HUES6 (cell line): ENCODE results near the gene CAPN15.
A peak's percentile ranks its signal among the peaks of the same experiment; 100 is the strongest.

ENCODE experiments used
- H3K27ac ChIP-seq: 2 replicates; pipeline ENCODE4 v1.7.0; 2013; ENCODE audit warnings: low read depth, mild to moderate bottlenecking, low read length, inconsistent platforms
- H3K27me3 ChIP-seq: 2 replicates; pipeline ENCODE4 v1.6.1; 2013; ENCODE audit warnings: low read length; ENCODE audit not compliant: control insufficient read depth, insufficient read depth
- H3K36me3 ChIP-seq: 2 replicates; pipeline ENCODE4 v1.6.1; 2013; ENCODE audit warnings: low read length; ENCODE audit not compliant: control insufficient read depth, insufficient read depth
- H3K4me1 ChIP-seq: 2 replicates; pipeline ENCODE4 v1.6.1; 2013; ENCODE audit warnings: low read length; ENCODE audit not compliant: control insufficient read depth, insufficient read depth
- H3K4me3 ChIP-seq: 2 replicates; pipeline ENCODE4 v1.5.1; 2013; ENCODE audit warnings: low read depth, low read length
- H3K9ac ChIP-seq: one replicate; pipeline ENCODE4 v1.6.1; 2013; ENCODE audit warnings: mild to moderate bottlenecking, low read length
- H3K9me3 ChIP-seq: 2 replicates; pipeline ENCODE4 v1.6.1; 2013; ENCODE audit warnings: low read depth, low read length; ENCODE audit not compliant: control insufficient read depth, insufficient read depth

CAPN15 gene

DNA sequence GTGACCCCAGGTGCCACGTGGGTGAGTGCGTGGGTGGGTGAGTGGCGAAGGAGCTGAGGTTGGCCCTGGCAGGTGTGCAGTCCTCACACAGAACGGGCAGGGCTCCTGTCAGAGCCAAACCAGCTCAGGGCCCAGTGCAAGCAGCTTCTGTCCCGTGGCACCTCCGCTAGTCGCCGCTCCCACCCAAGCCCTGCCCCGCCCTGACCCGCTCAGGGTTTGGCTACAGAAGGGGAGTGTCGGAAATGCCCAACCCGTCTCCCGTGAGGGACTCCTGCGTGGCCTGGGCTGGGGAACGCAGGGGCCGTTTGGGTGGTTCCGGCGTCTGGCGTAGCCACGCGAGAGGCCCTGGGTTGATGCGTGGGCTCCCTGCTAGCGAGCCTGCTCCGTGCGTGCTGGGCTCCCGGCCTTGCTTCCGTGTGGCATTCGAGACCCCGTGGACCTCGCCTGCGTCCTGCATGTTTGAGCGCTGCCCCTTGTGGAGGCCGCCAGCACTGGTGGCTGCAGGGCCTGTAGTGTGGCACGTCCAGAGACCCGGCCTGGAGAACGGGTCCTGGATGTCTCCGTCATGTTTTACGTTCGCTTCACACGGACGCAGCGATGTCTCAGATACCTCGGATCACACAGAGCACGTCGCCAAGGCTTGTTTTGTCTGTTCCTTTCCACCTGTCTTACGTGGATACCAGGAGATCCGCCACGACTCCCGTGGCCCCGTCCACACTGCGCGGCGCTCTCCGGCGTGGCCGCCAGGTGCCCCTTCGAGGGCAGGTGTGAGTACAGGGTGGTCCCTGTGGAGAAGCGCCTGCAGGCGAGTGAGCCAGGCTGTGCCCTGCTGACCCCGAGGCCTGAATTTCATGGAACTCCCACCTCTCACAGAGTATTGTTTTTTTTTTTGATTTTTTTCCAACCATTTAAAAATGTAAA, 10.2 kb downstream of the CAPN15 start:
- Histone ChIP-seq H3K9me3 (no peaks in the 10 kb centered on the region), H3K36me3 (peaks cover 17% of the 10 kb centered on the region), H3K9ac (no peak overlapping the region), H3K27ac (no peak overlapping the region), H3K27me3 (no peaks in the 10 kb centered on the region), H3K4me1 (peaks cover 5% of the 10 kb centered on the region; the same call in 1 of the 2 replicates), H3K4me3 (no peak overlapping the region)

DNA sequence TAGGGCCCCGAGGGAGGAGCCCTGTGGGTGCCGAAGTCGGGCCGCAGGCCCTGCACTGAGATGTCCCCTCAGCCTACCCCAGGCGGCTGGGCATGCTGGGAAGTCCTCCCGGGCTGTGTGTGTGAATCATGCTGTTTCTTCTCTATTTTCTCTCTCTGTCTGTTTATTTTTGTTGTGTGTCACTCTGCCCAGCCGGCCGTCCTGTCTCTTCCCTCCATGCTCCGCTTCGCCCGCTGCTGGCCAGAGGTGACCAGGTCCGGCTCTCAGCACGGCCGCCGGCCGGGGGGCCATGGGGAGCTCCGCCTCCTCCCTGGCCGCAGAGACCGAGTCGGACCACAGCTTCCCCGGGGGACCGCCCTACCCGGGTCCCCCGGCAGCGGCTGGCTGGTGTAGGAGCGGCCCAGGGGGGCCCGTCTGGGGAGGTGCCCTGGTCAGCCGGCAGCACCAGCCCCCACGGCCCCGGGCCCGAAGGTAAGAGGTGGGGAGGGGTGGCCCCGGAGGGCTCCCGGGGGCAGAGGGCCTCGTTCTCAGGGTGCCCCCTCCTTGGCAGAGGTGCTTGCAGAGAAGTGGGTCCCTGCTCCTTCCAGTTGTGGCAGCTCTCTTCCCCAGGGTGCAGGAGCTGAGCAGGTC, 12.5 kb downstream of the CAPN15 start:
- Histone ChIP-seq H3K27ac (peak overlapping the region; percentile 11; the same call in 1 of the 2 replicates), H3K4me1 (no peaks in the 10 kb centered on the region), H3K36me3 (peaks cover 17% of the 10 kb centered on the region), H3K27me3 (no peaks in the 10 kb centered on the region), H3K9me3 (no peaks in the 10 kb centered on the region), H3K9ac (no peak overlapping the region), H3K4me3 (no peak overlapping the region)

DNA sequence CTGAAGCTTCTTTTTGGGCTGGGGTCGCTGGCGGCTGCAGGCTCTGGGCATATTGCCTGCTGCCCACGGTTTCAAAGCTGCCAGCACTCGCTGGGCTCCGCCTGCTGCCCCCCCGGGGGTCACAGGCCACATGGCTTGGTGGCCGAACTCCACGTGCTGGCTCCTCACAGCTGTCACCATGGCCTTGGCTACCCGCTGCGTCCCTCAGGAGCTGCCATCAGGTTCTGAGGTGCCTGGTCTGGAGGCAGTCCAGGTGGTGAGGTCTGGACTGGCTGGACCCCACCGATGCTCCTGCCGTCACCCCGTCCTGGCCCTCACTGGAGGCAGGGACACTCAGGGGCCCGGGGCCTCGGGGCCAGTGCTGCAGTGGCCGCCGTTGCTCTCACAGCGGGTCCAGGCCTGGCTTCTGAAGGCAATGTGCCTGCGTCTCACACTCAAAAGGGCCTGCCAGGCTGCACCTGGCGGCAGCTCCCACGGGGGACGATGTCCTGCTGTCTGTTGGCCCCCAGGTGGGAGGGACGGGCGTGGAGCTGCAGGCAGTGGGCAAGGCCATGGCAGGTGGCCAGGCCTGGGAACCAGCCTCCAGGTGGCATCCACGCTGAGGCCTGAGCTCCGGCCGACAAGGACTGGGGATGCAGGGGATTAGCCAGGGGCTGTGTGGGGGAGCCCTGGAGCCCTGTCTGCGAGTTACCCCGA, 13.3 kb downstream of the CAPN15 start:
- Histone ChIP-seq H3K36me3 (peaks cover 17% of the 10 kb centered on the region), H3K9ac (no peak overlapping the region), H3K27me3 (no peaks in the 10 kb centered on the region), H3K27ac (no peak overlapping the region), H3K4me3 (no peak overlapping the region), H3K4me1 (no peaks in the 10 kb centered on the region), H3K9me3 (no peaks in the 10 kb centered on the region)

DNA sequence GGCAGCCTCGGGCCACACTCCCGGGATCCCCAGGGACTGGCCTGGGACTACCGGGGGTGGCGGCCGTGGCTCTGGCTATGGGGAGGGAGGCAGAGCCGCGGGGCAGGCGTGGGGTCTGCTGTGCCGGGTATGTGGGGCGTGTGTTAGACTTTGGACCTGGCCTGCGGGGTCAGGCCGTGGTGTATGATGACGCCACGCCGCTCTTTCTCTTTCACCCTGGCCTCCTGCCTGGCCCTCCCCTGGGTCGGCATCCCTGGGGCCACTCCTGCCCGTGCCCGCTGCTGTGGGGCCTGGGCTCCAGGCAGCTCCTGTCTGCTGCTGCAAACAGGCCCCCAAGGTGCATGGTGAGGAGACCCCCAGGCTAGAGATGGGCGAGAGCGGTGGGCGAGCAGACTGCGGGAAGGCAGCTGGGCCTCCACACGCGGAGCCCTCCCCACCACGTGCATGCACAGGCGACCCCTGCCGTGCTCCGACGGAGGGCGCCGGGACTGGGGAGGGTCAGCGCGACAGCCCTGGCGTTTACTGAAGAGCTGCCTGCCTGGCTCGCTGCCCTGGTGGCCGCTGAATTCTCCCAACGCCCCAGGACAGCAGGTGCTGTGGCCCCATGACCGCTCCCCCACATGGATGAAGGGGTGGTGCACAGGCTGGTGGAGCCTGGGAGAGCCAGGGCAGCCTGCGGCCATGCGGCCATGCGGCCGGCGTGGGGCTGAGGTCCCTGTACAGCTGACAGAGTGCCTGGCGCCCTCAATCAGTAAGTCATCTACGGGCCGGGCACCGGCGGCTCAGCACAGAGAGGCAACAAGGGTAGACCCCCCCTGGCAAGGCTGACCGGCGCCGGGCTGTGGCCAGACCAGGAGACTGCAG, 16.0 kb downstream of the CAPN15 start:
- H3K9me3 ChIP-seq, result no peaks in the 10 kb centered on the region
- no peak overlapping the region for H3K4me3 ChIP-seq
- H3K9ac ChIP-seq, result peak overlapping the region; percentile 4
- H3K36me3 ChIP-seq, result peaks cover 15% of the 10 kb centered on the region
- peak overlapping the region; percentile 14; the same call in 1 of the 2 replicates for H3K27ac ChIP-seq
- H3K27me3 ChIP-seq, result no peaks in the 10 kb centered on the region
- no peaks in the 10 kb centered on the region for H3K4me1 ChIP-seq

DNA sequence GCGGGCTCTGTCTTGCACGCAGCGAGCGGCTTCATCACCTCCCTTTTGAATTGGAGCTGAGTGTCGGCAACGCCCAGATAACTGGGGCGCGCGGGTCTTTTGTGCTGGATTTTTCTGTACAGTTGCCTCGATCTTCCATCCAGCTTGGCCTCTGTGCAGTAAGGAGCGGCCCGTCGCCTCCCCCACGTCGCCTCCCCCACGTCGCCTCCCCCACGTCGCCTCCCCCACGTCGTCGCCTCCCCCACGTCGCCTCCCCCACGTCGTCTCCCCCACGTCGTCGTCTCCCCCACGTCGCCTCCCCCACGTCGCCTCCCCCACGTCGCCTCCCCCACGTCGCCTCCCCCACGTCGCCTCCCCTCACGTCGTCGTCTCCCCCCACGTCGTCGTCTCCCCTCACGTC, 17.0 kb downstream of the CAPN15 start:
- no peak overlapping the region for H3K27ac ChIP-seq
- no peaks in the 10 kb centered on the region for H3K4me1 ChIP-seq
- peaks cover 19% of the 10 kb centered on the region for H3K36me3 ChIP-seq
- no peak overlapping the region for H3K9ac ChIP-seq
- H3K27me3 ChIP-seq, result no peaks in the 10 kb centered on the region
- H3K4me3 ChIP-seq, result no peak overlapping the region
- no peaks in the 10 kb centered on the region for H3K9me3 ChIP-seq

DNA sequence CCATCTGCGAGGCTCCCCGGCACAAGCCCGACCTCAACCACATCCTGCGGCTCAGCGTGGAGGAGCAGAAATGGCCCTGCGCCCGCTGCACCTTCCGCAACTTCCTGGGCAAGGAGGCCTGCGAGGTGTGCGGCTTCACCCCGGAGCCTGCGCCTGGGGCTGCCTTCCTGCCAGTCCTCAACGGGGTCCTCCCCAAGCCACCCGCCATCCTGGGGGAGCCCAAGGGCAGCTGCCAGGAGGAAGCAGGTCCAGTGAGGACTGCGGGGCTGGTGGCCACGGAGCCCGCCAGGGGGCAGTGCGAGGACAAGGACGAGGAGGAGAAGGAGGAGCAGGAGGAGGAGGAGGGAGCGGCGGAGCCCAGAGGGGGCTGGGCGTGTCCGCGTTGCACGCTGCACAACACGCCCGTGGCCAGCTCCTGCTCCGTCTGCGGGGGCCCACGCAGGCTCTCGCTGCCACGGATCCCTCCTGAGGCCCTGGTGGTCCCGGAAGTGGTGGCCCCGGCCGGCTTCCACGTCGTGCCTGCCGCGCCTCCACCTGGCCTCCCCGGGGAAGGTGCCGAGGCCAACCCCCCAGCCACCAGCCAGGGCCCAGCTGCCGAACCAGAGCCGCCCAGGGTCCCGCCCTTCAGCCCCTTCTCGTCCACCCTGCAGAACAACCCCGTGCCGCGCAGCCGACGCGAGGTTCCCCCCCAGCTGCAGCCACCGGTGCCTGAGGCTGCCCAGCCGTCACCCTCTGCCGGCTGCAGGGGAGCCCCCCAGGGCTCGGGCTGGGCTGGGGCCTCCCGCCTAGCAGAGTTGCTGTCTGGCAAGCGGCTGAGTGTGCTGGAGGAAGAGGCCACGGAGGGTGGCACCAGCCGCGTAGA, 19.6 kb downstream of the CAPN15 start:
- peaks cover 27% of the 10 kb centered on the region for H3K36me3 ChIP-seq
- H3K4me3 ChIP-seq, result no peak overlapping the region
- H3K9me3 ChIP-seq, result no peaks in the 10 kb centered on the region
- H3K27me3 ChIP-seq, result no peaks in the 10 kb centered on the region
- H3K27ac ChIP-seq, result no peak overlapping the region
- no peak overlapping the region for H3K9ac ChIP-seq
- H3K4me1 ChIP-seq, result no peaks in the 10 kb centered on the region

DNA sequence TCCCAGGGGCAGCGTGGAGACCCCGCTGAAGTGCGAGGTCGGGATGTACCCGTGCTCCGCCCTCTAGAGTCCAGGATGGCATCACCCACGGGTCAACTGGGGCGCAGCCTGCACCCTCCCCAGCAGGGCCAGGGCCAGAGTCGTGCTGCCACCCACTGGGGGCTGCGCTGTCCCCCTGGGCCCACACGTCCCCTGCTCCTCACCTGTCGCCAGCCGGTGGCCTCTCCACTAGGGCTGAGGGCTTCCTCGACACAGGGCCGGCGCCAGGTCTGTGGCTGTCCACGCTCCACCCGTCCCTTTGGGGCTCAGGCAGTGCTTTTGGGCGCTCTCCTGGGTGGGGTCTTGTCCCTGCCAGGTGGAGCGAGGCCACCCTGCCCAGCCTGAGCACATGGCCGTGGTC, 21.1 kb downstream of the CAPN15 start:
- Histone ChIP-seq H3K9ac (no peak overlapping the region), H3K4me1 (no peaks in the 10 kb centered on the region), H3K27me3 (no peaks in the 10 kb centered on the region), H3K4me3 (no peak overlapping the region), H3K36me3 (peaks cover 36% of the 10 kb centered on the region), H3K9me3 (no peaks in the 10 kb centered on the region), H3K27ac (no peak overlapping the region)

DNA sequence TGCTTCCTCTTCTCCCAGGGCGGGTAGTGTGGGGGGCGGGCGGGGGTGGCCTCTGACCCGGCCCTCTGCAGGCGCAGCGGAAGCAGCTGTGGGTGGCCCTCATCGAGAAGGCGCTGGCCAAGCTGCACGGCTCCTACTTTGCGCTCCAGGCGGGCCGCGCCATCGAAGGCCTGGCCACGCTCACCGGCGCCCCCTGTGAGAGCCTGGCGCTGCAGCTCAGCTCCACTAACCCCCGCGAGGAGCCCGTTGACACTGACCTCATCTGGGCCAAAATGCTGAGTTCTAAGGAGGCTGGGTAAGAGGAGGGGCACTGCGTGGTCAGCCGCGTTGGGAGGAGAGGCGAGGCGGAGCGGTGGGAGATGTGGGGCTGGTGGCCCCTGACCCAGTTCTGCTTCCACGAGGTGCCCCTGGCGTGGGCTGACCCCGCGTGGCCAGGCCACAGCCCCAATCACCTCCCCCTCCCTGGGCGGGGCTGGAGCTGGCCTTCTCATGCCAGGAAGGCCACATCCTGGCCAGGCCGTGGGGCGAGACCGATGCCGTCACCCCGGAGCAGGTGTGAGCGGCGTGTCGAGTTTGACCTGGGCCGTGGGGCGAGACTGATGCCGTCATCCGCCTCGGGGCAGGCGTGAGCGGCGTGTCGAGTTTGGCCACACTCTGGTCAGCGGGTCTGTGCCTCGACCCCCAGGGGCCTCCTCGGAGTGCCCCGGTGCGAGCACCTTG, 22.2 kb downstream of the CAPN15 start:
- peaks cover 39% of the 10 kb centered on the region for H3K36me3 ChIP-seq

DNA sequence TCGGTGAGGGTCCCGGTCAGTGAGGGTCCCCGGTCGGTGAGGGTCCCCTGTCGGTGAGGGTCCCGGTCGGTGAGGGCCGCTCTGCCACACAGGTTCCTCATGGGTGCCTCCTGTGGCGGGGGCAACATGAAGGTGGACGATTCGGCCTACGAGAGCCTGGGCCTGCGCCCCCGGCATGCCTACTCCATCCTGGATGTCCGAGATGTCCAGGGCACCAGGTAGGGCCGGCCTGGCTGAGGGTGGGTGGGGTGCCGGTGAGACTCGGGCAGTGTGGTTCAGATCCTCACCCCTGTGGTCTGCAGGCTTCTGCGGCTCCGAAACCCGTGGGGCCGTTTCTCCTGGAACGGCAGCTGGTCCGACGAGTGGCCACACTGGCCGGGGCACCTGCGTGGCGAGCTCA, 23.7 kb downstream of the CAPN15 start:
- no peaks in the 10 kb centered on the region for H3K27me3 ChIP-seq
- H3K4me1 ChIP-seq, result no peaks in the 10 kb centered on the region
- no peaks in the 10 kb centered on the region for H3K9me3 ChIP-seq
- no peak overlapping the region for H3K27ac ChIP-seq
- H3K9ac ChIP-seq, result no peak overlapping the region
- H3K36me3 ChIP-seq, result peaks cover 39% of the 10 kb centered on the region
- H3K4me3 ChIP-seq, result no peak overlapping the region

More for the DNA sequence above, 22.2 kb downstream of the CAPN15 start:
- no peaks in the 10 kb centered on the region for H3K27me3 ChIP-seq
- H3K9ac ChIP-seq, result no peak overlapping the region
- no peak overlapping the region for H3K4me3 ChIP-seq
- no peaks in the 10 kb centered on the region for H3K4me1 ChIP-seq
- H3K9me3 ChIP-seq, result no peaks in the 10 kb centered on the region
- H3K27ac ChIP-seq, result no peak overlapping the region
